Endothelial cell of umbilical vein (primary cell): ENCODE results near the gene PPP1R1C. TPM values are rescaled to one million over a fixed set of nuclear protein-coding genes. Genes with fewer than 3 reads are reported as not detected.

Experiments
- BruUV-seq: library from RNA; stranded (reverse); fragments of 400-500 nt; replicated peaks from 2 replicates; lab custom pipeline; 2021; lab: Mats Ljungman, UMichigan
- CTCF ChIA-PET: fragments of 300-600, 350-600 bp; sonication (Branson Sonifier 250); formaldehyde crosslinking; loops from one replicate; lab custom pipeline; 2021; ENCODE audit warnings: antibody characterized with exemption, inconsistent platforms; lab: Charles Lee
- POLR2A ChIA-PET: fragments of 300-600, 350-600 bp; sonication (Branson Sonifier 250); formaldehyde crosslinking; loops from one replicate; lab custom pipeline; 2021; ENCODE audit warnings: antibody characterized with exemption, inconsistent platforms; lab: Charles Lee
- DNase-seq: peaks from one replicate; pipeline ENCODE4 v3.0.0-alpha.2; 2011; ENCODE audit warnings: low read depth, low spot score
- FAIRE-seq: peaks from 2 replicates; lab custom pipeline; 2011; peaks lifted over from hg19 to GRCh38; lab: Jason Lieb, UNC
- H2AFZ ChIP-seq: 2 replicates; pipeline ENCODE4 v1.6.0; 2012; ENCODE audit warnings: low read depth, low read length, control low read depth, inconsistent platforms
- H3K27ac ChIP-seq: 2 replicates; pipeline ENCODE4 v1.5.1; 2011; ENCODE audit warnings: low read depth, mild to moderate bottlenecking, control low read depth, low read length, moderate library complexity; ENCODE audit not compliant: insufficient read depth
- H3K27me3 ChIP-seq, 2 experiments: 2 replicates each; pipeline versions ENCODE4 v1.6.0 to v1.6.1; 2011; ENCODE audit warnings: low read length in 2 of 2, mixed read lengths in 1 of 2; ENCODE audit not compliant: control insufficient read depth in 2 of 2, insufficient read depth in 2 of 2
- H3K36me3 ChIP-seq, 2 experiments: 2 replicates in 1 of 2; 3 replicates in 1 of 2; pipeline ENCODE4 v1.5.1; 2011; ENCODE audit warnings: low read length in 2 of 2, mild to moderate bottlenecking in 1 of 2, moderate library complexity in 1 of 2; ENCODE audit not compliant: control insufficient read depth in 2 of 2, insufficient read depth in 2 of 2; ENCODE audit errors: extremely low read depth in 1 of 2
- H3K4me1 ChIP-seq: 3 replicates; pipeline ENCODE4 v1.5.1; 2011; ENCODE audit warnings: mild to moderate bottlenecking, low read length; ENCODE audit not compliant: control insufficient read depth, insufficient read depth; ENCODE audit errors: extremely low read depth
- H3K4me2 ChIP-seq: 2 replicates; pipeline ENCODE4 v1.6.1; 2011; ENCODE audit warnings: low read length, control low read depth, mixed read lengths; ENCODE audit not compliant: insufficient read depth
- H3K4me3 ChIP-seq, 3 experiments: fragments of 200-600 bp in 1 of 3; sonication (generic), shearing (Covaris generic) in 1 of 3; replicated peaks in 1 of 3; 2 replicates each; pipeline ENCODE4 v1.5.1; 2011 to 2016; ENCODE audit warnings: control low read depth in 3 of 3, low read length in 3 of 3, mild to moderate bottlenecking in 2 of 3, inconsistent platforms in 1 of 3, low read depth in 1 of 3, moderate library complexity in 1 of 3; ENCODE audit not compliant: insufficient read depth in 1 of 3
- H3K79me2 ChIP-seq: 2 replicates; pipeline ENCODE4 v1.6.0; 2012; ENCODE audit warnings: low read length, inconsistent platforms; ENCODE audit not compliant: control insufficient read depth, insufficient read depth
- H3K9ac ChIP-seq: replicated peaks from 2 replicates; pipeline ENCODE3; 2011; ENCODE audit warnings: low read length, control low read depth; ENCODE audit not compliant: insufficient read depth; ENCODE audit errors: extremely low read depth
- H3K9me1 ChIP-seq: replicated peaks from 3 replicates; pipeline ENCODE4 v1.6.0; 2011; ENCODE audit warnings: mild to moderate bottlenecking, low read length; ENCODE audit not compliant: control insufficient read depth, insufficient read depth; ENCODE audit errors: extremely low read depth
- H3K9me3 ChIP-seq: replicated peaks from 2 replicates; pipeline ENCODE4 v1.5.1; 2012; ENCODE audit warnings: low read length, inconsistent platforms; ENCODE audit not compliant: control insufficient read depth, insufficient read depth
- H4K20me1 ChIP-seq: replicated peaks from 2 replicates; pipeline ENCODE3; 2011; ENCODE audit warnings: mild to moderate bottlenecking, low read length; ENCODE audit not compliant: control insufficient read depth, insufficient read depth; ENCODE audit errors: extremely low read depth
- GATA2 ChIP-seq: IDR thresholded peaks from 2 replicates; pipeline ENCODE4 v1.7.0; 2011; ENCODE audit warnings: low read depth, mild to moderate bottlenecking, moderate library complexity, mixed read lengths, low read length; ENCODE audit not compliant: insufficient read length, insufficient read depth
- POLR2AphosphoS5 ChIP-seq: IDR thresholded peaks from 2 replicates; pipeline ENCODE4 v1.6.1; 2012; ENCODE audit warnings: low read depth, mild to moderate bottlenecking, control low read depth, low read length, moderate library complexity; ENCODE audit not compliant: insufficient read depth
- dilution Hi-C: fragments of 300-500 bp; cut with MboI; formaldehyde crosslinking; loops from one replicate; pipeline ENCODE4 v1.15.0; 2019; ENCODE audit warnings: low sequenced_read_pairs; ENCODE audit not compliant: extremely low pct_ligation_motif_present
- intact Hi-C: fragments of 100-400 bp; cut with micrococcal nuclease; formaldehyde crosslinking; loops from one replicate; pipeline ENCODE4 v1.10.0; 2022
- polyA plus RNA-seq, 4 experiments: library from polyadenylated mRNA; depleted of rRNA in 3 of 4; stranded (reverse) in 3 of 4; unstranded in 1 of 4; fragments of >200 nt; gene quantifications; 2 replicates each; pipeline versions ENCODE4 v1.2.1 to v1.2.3, GENCODE V29; 2011 to 2012; ENCODE audit warnings: missing spikeins in 1 of 4
- total RNA-seq: library from RNA; stranded (reverse); gene quantifications from 2 replicates; pipeline ENCODE4 v1.2.3, GENCODE V29; 2021
- TF ChIP-seq, protein P1 (sequence below): IDR thresholded peaks from 2 replicates; pipeline ENCODE4 v1.6.1; 2011; ENCODE audit not compliant: insufficient read depth, insufficient read length
- TF ChIP-seq, protein P2 (sequence below), 2 donors: IDR thresholded peaks; 1 replicate in 1 of 2; 2 replicates in 1 of 2; pipeline ENCODE4 v1.5.1; 2011; ENCODE audit warnings: low read length in 2 of 2, mild to moderate bottlenecking in 2 of 2, moderate library complexity in 2 of 2, control low read depth in 1 of 2, inconsistent platforms in 1 of 2, low read depth in 1 of 2; ENCODE audit not compliant: insufficient read depth in 1 of 2; ENCODE audit errors: extremely low read depth in 1 of 2

PPP1R1C gene
- total and polyA plus RNA-seq, 2 donors (not counting 3 experiments of a cell fraction or from before 2014, with no cell fraction given), result 0.26 TPM; not detected in 1

DNA sequence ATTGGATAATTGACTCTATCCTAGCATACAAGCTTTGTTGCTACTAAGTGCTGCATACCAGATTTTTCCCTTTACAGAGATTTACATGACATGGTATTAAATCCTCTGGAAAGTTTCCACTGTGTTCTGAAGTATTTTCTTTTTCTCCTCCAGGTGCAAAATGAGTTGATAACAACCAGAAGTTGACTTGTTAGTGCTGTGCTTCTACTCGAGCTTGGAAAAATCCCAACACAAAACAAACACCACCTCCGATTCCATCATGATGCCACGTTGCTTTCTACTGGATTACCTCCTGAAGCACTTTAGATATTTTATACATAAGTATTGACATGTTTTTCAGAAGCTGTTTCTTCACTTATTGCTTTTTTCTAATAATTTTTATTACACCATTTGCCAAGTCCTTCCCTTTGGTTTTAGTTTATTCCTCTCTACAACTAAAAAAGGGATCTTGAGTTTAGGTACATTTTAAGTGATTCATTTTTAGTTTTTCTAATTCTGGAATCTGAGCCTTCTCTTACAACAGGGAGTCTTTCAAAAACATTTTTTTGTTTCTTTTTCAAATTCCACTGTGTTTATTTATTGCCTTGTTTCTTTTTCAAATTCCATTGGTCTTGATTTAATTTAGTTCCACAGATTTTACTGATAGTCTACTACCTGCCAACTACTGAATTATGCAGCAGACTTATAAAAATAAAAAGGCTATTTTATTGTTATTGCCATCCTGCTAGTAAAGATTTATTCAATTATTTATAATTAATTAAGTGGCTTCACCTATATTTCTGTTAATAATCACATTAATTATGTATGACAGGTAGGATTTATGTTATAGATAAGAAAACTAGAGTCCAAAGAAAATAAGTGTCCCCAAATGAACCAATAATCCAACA lies 143.4 kb downstream of the PPP1R1C start:
- Histone ChIP-seq H3K9me1 (no peaks in the 10 kb centered on the region), H3K9me3 (no peaks in the 10 kb centered on the region), H3K4me2 (no peak overlapping the region), H3K36me3 (no peaks in the 10 kb centered on the region), H4K20me1 (no peaks in the 10 kb centered on the region), H3K9ac (no peak overlapping the region), H3K4me1 (peaks cover 26% of the 10 kb centered on the region), H3K79me2 (no peaks in the 10 kb centered on the region), H3K27me3 (no peaks in the 10 kb centered on the region), H3K27ac (no peak overlapping the region), H3K4me3 (no peak overlapping the region), H2AFZ (no peak overlapping the region)
- no peak for FAIRE-seq
- ChIA-PET POLR2A (no interaction called here), CTCF (interaction anchor here (1.0 to 1.3 kb wide), 2 partner anchors 50 to 386 kb away, joined by 3 read pairs; no protein-coding TSS in a partner anchor)
- TF ChIP-seq, protein P1, sequence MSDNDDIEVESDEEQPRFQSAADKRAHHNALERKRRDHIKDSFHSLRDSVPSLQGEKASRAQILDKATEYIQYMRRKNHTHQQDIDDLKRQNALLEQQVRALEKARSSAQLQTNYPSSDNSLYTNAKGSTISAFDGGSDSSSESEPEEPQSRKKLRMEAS, result no peak
- DNase-seq, result peak; percentile 10
- BruUV-seq, result no TSS peak
- intact Hi-C loops, result no loop called here
- dilution Hi-C loops, result no loop called here

DNA sequence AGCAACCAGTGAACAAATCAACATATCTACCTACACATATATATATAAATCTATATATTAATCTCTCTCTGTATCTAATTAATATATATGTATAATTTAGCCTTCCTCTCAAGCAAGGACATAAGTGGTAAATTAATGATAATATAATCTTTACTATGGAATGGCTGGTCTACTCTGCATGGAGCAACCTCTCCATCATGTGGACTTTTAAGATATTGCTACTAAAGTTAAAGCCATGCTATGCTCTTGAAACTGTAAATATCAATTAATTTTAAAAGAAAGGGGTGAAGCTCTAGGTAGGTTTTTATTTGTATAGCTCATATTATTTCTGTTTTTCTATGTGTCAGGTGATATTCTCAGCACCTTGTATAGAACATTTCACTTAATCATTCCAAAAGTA lies 147.0 kb downstream of the PPP1R1C start:
- H4K20me1 ChIP-seq, result no peaks in the 10 kb centered on the region
- H3K4me1 ChIP-seq, result peaks cover 29% of the 10 kb centered on the region
- POLR2A ChIA-PET, result no interaction called here
- no peaks in the 10 kb centered on the region for H3K9me1 ChIP-seq
- H3K27me3 ChIP-seq, result no peaks in the 10 kb centered on the region
- FAIRE-seq, result no peak
- H2AFZ ChIP-seq, result no peak overlapping the region
- DNase-seq, result peak; percentile 65
- BruUV-seq, result TSS peak; percentile 54
- TF ChIP-seq, protein P2, sequence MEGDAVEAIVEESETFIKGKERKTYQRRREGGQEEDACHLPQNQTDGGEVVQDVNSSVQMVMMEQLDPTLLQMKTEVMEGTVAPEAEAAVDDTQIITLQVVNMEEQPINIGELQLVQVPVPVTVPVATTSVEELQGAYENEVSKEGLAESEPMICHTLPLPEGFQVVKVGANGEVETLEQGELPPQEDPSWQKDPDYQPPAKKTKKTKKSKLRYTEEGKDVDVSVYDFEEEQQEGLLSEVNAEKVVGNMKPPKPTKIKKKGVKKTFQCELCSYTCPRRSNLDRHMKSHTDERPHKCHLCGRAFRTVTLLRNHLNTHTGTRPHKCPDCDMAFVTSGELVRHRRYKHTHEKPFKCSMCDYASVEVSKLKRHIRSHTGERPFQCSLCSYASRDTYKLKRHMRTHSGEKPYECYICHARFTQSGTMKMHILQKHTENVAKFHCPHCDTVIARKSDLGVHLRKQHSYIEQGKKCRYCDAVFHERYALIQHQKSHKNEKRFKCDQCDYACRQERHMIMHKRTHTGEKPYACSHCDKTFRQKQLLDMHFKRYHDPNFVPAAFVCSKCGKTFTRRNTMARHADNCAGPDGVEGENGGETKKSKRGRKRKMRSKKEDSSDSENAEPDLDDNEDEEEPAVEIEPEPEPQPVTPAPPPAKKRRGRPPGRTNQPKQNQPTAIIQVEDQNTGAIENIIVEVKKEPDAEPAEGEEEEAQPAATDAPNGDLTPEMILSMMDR (IDR thresholded peaks at IDR 0.05; ENCODE audit: extremely low read depth in 1 of 2, insufficient read depth in 1 of 2, low read depth in 1 of 2, low read length in 2 of 2), result peak in 1 of 2 donors; percentile 25
- TF ChIP-seq, protein P1, result no peak
- no peak for TF ChIP-seq POLR2AphosphoS5
- no peak for TF ChIP-seq GATA2
- dilution Hi-C loops (no loop called here), intact Hi-C loops (loop anchor here (1.0 to 5.0 kb wide), 10 partner anchors 12 to 1060 kb away; partner anchors contain the start of gene ITGA4)
- CTCF ChIA-PET, result interaction anchor here (0.7 to 2.7 kb wide), 17 partner anchors 12 to 1074 kb away, joined by 3 to 28 read pairs (median 5); no protein-coding TSS in a partner anchor
- no peaks in the 10 kb centered on the region for H3K9me3 ChIP-seq
- no peaks in the 10 kb centered on the region for H3K36me3 ChIP-seq
- no peak overlapping the region for H3K4me3 ChIP-seq
- H3K79me2 ChIP-seq, result no peaks in the 10 kb centered on the region
- H3K9ac ChIP-seq, result peak overlapping the region; percentile 24
- peak overlapping the region; percentile 70 for H3K4me2 ChIP-seq
- H3K27ac ChIP-seq, result peak overlapping the region; percentile 83
